ENCODE measurements around the gene ENO3. TPM values are rescaled to one million over a fixed set of nuclear protein-coding genes. Genes with fewer than 3 reads are reported as not detected.
A peak's percentile ranks its signal among the peaks of the same experiment; 100 is the strongest.

ENO3 gene
- total RNA-seq, 2 experiments from 2014 or later, result 14.6 to 79.4 TPM

DNA sequence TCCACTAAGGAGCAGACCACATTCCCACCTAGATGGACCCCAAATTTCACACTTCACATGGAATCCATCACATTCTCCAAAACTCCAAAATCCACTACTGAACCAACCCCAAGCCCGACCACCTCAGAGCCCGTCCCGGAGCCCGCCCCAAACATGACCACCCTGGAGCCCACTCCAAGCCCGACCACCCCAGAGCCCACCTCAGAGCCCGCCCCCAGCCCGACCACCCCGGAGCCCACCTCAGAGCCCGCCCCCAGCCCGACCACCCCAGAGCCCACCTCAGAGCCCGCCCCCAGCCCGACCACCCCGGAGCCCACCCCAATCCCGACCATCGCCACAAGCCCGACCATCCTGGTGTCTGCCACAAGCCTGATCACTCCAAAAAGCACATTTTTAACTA is 17.3 kb upstream of the ENO3 start:
- no peak overlapping the region for H3K4me2 ChIP-seq (ENCODE audit: low read length)
- intact Hi-C loops (cut with micrococcal nuclease; ENCODE audit: unreplicated experiment), result no loop called here

DNA sequence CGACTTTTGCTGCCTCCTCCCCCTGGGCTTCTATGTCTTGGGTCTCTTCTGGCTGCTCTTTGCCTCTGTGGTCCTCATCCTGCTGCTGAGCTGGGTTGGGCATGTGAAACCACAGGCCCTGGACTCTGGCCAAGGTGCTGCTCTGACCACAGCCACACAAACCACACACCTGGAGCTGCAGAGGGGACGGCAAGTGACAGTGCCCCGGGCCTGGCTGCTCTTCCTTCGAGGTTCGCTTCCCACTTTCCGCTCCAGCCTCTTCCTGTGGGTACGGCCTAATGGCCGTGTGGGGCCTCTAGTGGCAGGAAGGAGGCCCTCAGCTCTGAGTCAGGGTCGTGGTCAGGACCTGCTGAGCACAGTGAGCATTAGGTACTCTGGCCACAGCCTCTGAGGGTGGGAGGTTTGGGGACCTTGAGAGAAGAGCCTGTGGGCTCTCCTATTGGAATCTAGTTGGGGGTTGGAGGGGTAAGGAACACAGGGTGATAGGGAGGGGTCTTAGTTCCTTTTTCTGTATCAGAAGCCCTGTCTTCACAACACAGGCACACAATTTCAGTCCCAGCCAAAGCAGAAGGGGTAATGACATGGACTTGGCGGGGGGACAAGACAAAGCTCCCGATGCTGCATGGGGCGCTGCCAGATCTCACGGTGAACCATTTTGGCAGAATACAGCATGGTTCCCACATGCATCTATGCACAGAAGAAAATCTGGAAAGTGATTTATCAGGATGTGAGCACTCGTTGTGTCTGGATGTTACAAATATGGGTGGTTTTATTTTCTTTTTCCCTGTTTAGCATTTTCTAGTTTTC is 16.5 kb upstream of the ENO3 start:
- Histone ChIP-seq H3K4me1 (ENCODE audit: insufficient read depth, low read length, poor library complexity, severe bottlenecking) (peaks cover 14% of the 10 kb centered on the region), H3K9me3 (ENCODE audit: low read length) (no peaks in the 10 kb centered on the region), H3K4me3 (ENCODE audit: low read depth, low read length, poor library complexity, severe bottlenecking) (no peak overlapping the region), H3K79me2 (ENCODE audit: insufficient read depth, low read depth, low read length) (peaks cover 12% of the 10 kb centered on the region), H3K4me2 (ENCODE audit: low read length) (no peak overlapping the region), H3K36me3 (ENCODE audit: insufficient read depth, low read length) (peaks cover 35% of the 10 kb centered on the region), H2AFZ (ENCODE audit: low read length) (no peak overlapping the region), H3K27ac (ENCODE audit: low read depth, low read length, poor library complexity, severe bottlenecking) (no peak overlapping the region), H3K9me2 (ENCODE audit: insufficient read depth, low read length) (no peaks in the 10 kb centered on the region), H4K20me1 (ENCODE audit: insufficient read depth, low read length) (no peaks in the 10 kb centered on the region)
- BruUV-seq (replicated peaks), result TSS peak; percentile 9
- CTCF ChIA-PET (ENCODE audit: unreplicated experiment), result no interaction called here
- TF ChIP-seq, protein P1, sequence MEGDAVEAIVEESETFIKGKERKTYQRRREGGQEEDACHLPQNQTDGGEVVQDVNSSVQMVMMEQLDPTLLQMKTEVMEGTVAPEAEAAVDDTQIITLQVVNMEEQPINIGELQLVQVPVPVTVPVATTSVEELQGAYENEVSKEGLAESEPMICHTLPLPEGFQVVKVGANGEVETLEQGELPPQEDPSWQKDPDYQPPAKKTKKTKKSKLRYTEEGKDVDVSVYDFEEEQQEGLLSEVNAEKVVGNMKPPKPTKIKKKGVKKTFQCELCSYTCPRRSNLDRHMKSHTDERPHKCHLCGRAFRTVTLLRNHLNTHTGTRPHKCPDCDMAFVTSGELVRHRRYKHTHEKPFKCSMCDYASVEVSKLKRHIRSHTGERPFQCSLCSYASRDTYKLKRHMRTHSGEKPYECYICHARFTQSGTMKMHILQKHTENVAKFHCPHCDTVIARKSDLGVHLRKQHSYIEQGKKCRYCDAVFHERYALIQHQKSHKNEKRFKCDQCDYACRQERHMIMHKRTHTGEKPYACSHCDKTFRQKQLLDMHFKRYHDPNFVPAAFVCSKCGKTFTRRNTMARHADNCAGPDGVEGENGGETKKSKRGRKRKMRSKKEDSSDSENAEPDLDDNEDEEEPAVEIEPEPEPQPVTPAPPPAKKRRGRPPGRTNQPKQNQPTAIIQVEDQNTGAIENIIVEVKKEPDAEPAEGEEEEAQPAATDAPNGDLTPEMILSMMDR (conservative IDR thresholded peaks at IDR 0.05; ENCODE audit: low read length), result peak; percentile 41
- no peak for TF ChIP-seq EZH2phosphoT487 (IDR thresholded peaks at IDR 0.05; ENCODE audit: borderline replicate concordance, low read depth, low read length)
- no peak for DNase-seq (ENCODE audit: low spot score)
- POLR2A ChIA-PET, result no interaction called here
- intact Hi-C loops (cut with micrococcal nuclease; ENCODE audit: unreplicated experiment), result no loop called here

More for the DNA sequence above, 17.3 kb upstream of the ENO3 start:
- BruUV-seq (replicated peaks), result no TSS peak
- TF ChIP-seq EZH2phosphoT487 (IDR thresholded peaks at IDR 0.05; ENCODE audit: borderline replicate concordance, low read depth, low read length), result no peak
- TF ChIP-seq, protein P1 (conservative IDR thresholded peaks at IDR 0.05; ENCODE audit: low read length), result no peak
- Histone ChIP-seq H3K4me3 (ENCODE audit: low read depth, low read length, poor library complexity, severe bottlenecking) (no peak overlapping the region), H2AFZ (ENCODE audit: low read length) (no peak overlapping the region), H3K4me1 (ENCODE audit: insufficient read depth, low read length, poor library complexity, severe bottlenecking) (peaks cover 9% of the 10 kb centered on the region), H3K9me2 (ENCODE audit: insufficient read depth, low read length) (no peaks in the 10 kb centered on the region), H3K36me3 (ENCODE audit: insufficient read depth, low read length) (peaks cover 42% of the 10 kb centered on the region), H3K79me2 (ENCODE audit: insufficient read depth, low read depth, low read length) (peaks cover 5% of the 10 kb centered on the region), H4K20me1 (ENCODE audit: insufficient read depth, low read length) (no peaks in the 10 kb centered on the region), H3K27ac (ENCODE audit: low read depth, low read length, poor library complexity, severe bottlenecking) (no peak overlapping the region), H3K9me3 (ENCODE audit: low read length) (no peaks in the 10 kb centered on the region)
- DNase-seq (ENCODE audit: low spot score), result no peak
- ChIA-PET CTCF (ENCODE audit: unreplicated experiment) (no interaction called here), POLR2A (no interaction called here)

DNA sequence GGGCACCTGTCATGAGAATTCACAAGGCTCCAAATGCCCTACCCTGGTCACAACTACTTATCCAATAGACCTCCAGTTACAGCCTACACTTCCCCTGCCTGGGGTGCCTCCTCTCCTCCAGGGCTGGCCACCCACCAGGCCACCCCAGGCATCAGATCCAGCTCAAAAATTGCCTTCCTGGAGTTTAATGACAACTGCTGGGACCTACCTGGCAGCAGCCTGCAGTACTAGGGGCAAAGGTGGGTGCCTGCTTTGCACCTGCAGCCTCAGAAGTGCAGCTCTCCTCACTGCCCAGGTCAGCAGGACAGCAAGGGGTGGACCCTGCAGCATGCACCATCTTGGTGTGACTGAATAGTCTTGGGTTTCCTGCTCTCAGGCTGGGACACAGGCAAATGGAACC is 15.3 kb upstream of the ENO3 start:
- peaks cover 14% of the 10 kb centered on the region for H3K4me1 ChIP-seq (ENCODE audit: insufficient read depth, low read length, poor library complexity, severe bottlenecking)
- intact Hi-C loops (cut with micrococcal nuclease; ENCODE audit: unreplicated experiment), result no loop called here
- DNase-seq (ENCODE audit: low spot score), result no peak
- ChIA-PET CTCF (ENCODE audit: unreplicated experiment) (no interaction called here), POLR2A (no interaction called here)
- H3K4me3 ChIP-seq (ENCODE audit: low read depth, low read length, poor library complexity, severe bottlenecking), result no peak overlapping the region
- no peak overlapping the region for H3K27ac ChIP-seq (ENCODE audit: low read depth, low read length, poor library complexity, severe bottlenecking)
- peaks cover 38% of the 10 kb centered on the region; the same call in 1 of the 2 replicates for H3K36me3 ChIP-seq (ENCODE audit: insufficient read depth, low read length)
- H2AFZ ChIP-seq (ENCODE audit: low read length), result no peak overlapping the region
- no peak overlapping the region for H3K4me2 ChIP-seq (ENCODE audit: low read length)
- H3K9me2 ChIP-seq (ENCODE audit: insufficient read depth, low read length), result no peaks in the 10 kb centered on the region
- no peaks in the 10 kb centered on the region for H4K20me1 ChIP-seq (ENCODE audit: insufficient read depth, low read length)
- no TSS peak for BruUV-seq (replicated peaks)
- no peaks in the 10 kb centered on the region for H3K9me3 ChIP-seq (ENCODE audit: low read length)
- TF ChIP-seq, protein P1 (conservative IDR thresholded peaks at IDR 0.05; ENCODE audit: low read length), result no peak
- TF ChIP-seq EZH2phosphoT487 (IDR thresholded peaks at IDR 0.05; ENCODE audit: borderline replicate concordance, low read depth, low read length), result no peak
- peaks cover 17% of the 10 kb centered on the region for H3K79me2 ChIP-seq (ENCODE audit: insufficient read depth, low read depth, low read length)

Data from OCI-LY7 (cell line).